NCI-H524 (cell line): ENCODE measurements around the gene MYT1.
"Not testable (repeated sequence)": the region's sequence is repeated elsewhere in the genome, so short reads cannot be mapped to it uniquely, and the experiment has no call there.

ENCODE experiments used
- DNase-seq, 2 experiments: peaks; one replicate each; lab custom pipeline; 2025; lab: John Stamatoyannopoulos, UW

The MYT1 gene

GRCh38 chr20:64169091-64169560, 4.9 kb downstream of the MYT1 start:
- no peak for DNase-seq

DNA sequence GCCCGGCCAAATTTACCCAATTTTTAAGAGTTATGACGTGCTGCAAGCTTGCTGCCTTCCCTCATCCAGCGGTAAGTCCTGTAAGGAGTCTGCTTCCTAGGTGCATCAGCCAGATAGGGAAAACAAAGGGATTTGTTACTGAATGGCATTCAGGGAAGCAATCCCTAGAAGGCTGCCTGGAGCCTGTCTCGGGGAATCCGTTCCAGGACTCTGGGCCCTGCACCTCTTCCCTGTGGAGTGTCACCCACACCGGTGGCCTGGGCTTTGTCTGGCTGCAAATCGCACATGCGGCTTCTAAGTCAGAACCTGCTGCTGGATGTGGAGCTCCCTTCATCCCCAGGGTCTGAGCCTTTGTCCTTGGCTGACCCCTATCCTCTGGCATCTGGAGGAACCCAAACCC, 7.0 kb downstream of the MYT1 start:
- no peak for DNase-seq

- DNase-seq = no peak
Observed at GRCh38 chr20:64173116-64173515, 8.9 kb downstream of the MYT1 start.

DNA sequence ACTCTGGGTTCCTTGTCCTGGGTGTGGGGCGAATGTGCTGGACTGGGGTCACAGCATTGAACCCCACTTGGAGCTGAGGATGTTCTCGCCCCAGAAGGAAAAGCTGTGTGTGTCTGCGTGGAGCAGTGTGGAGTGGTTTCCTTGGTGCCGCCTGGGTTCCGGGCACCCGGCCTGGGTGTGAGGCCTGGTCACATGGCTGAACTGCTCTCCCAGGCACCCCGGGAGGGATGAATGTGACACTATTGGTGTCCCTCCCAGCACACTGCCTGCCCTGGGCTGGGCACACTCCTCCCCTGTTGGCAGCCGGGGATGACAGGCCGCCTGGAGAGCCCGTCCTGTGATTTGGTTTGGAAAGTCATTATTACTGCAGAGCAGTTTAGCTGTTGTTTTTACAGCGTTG, 12.3 kb downstream of the MYT1 start:
- no peak for DNase-seq

- no peak for DNase-seq
Observed at GRCh38 chr20:64176971-64177370, 12.7 kb downstream of the MYT1 start.

DNA sequence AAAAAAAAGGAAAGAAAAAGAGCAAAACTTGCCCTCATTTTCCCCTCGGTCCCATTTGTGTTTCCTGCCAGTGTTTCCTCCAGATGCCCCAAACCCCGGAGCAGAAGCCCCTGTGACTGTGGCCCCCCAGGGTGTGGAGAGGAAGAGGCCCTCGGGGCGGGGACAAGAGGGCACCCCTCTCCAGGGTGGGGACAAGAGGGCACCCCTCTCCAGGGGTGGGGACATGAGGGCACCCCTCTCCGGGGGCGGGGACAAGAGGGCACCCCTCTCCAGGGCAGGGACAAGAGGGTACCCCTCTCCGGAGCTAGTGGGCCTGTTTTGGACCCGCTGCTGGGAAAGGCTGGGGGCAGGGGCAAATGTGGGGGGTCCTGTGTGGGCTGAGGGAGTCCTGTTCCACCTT, 13.1 kb downstream of the MYT1 start:
- DNase-seq = no peak

- DNase-seq = no peak
Observed at GRCh38 chr20:64177787-64178186, 13.5 kb downstream of the MYT1 start.

- not testable (repeated sequence) for DNase-seq
Observed at GRCh38 chr20:64178925-64179324, 14.7 kb downstream of the MYT1 start.

- no peak for DNase-seq
Observed at GRCh38 chr20:64179805-64180204, 15.6 kb downstream of the MYT1 start.

DNA sequence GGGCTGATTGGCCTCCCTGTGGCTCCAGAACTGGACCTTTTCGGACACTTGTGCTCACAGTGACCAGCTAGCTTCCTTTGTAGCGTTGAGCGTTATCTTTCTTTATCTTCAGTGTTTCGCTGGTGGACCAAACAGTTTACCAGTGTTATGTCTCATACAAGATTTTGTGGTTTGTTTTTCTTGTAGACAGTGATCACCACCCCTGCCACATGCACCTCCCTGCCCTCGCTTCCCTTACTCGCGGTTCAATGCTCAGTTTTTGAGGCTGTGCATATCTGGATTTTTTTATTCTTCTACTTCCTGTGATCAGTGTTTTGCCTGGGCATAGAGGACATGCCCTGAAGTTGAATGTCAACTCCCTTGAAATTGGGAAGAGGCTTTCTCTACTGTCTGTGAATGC, 16.4 kb downstream of the MYT1 start:
- no peak for DNase-seq

GRCh38 chr20:64181391-64181790, 17.1 kb downstream of the MYT1 start:
- no peak for DNase-seq

- no peak for DNase-seq
Observed at GRCh38 chr20:64182146-64182865, 18.1 kb downstream of the MYT1 start.

DNA sequence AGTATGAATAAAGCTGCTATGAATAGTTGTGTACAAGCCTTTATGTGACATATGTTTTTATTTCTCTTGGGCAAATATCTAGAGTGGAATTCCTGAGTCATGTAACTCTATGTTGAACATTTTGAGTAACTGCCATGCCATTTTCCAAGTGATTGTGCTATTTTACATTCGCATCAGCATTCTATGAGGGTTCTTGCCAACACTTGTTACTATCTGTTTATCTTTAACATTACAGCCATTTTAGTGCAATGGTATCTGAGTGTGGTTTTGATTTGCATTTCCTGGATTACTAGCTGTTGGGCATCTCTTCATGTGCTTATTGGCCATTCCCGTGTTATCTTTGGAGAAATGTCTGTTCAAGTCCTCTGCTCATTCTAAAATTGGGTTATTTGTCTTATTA, 19.1 kb downstream of the MYT1 start:
- DNase-seq = no peak

GRCh38 chr20:64184795-64185194, 20.5 kb downstream of the MYT1 start:
- no peak for DNase-seq

DNA sequence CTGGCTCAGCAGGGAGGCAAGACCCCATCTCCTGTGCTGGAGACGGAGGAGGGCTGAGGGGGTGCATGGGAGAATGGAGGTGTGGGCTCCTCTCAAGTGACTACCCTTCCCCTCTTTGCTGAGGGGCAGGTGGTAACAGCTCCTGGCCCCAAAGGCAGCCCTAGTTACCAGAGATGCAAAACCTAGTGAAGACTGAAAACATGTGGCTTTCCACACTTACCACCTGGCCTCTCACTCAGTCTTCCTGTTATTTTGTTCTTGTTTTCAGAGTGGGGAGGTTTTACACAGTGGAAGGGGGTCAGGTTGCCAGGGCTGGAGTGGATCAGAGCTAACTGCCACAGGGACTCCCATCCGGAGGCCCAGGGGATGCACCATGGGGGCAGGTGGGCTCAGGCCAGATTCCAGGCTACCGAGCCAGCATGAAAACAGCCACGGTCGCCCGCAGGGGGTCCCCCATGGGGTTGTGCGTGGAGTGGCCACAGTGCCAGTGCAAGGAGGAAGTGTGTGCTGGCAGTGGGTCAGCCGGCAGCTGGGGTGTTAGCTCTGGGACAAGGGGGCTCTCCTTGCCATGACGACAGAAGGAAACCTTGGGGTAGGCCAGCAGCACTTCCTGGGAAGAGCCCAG, 21.1 kb downstream of the MYT1 start:
- DNase-seq = no peak

DNA sequence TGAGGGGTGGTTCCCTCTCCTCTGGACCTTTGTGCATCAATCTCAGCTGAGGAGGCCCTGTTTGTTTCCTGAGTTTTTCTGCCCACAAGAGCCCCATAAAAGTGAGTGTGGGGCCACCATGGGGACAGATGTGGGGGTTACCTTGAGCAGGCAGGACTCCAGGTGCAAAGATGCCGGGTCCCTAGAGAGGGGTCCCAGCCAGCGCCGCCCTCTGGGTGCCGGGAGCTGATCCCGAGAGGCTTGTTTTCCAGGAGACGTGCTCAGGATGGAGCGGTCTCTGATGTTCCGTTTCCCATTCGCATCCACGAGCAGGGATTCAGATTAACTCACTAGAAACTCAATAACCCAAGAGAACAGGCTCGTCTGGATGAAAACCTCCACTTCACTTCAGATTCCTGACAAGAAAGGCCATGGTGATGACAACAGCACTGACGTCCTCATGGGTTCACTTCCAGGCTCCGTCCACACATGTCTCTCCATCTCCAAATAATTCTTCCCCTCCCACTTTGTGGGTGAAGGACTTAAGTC, 21.9 kb downstream of the MYT1 start:
- no peak for DNase-seq

- DNase-seq = not testable (repeated sequence)
Observed at GRCh38 chr20:64187213-64187612, 23.0 kb downstream of the MYT1 start.

- DNase-seq = no peak
Observed at GRCh38 chr20:64188091-64188490, 23.8 kb downstream of the MYT1 start.

DNA sequence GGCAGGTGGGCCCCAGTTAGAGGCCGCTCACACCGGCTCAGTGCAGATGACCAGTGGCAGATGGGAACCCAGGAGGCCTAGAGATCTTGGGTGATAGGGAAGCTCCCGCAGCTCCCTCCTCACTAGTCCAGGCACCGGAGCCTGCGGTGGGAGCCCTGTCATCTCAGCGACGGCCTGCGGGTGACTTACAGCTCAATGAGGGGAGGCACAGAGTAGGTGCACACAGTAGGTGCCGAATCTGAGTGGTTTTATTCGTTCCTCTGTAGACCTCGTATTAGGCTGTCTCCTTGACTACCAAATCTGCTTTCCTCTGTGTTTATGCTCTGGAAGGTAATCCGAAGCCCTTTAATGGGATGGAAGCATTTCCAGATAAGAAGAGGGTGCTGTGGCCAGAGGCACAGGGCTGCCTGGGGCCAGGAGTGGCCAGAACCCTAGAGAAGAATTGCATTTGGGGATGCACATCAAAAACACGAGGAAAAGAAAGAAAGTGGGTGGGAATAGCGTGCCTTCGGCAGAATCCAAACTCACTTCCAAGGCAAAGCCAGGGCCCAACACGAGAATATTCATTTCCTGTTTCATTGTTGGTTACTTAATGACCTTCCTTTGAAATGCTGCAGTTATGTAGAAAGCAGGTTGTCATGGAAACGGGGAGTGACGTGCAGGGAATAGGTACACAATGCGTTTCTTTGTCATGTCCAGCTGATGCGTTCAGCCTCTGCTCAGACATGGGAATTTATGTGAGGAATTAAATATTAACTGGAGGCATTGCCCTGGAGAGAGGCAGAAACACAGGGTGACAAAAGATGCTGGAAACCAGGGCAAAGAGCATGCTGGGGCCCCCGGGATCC, 24.7 kb downstream of the MYT1 start:
- DNase-seq = no peak

DNA sequence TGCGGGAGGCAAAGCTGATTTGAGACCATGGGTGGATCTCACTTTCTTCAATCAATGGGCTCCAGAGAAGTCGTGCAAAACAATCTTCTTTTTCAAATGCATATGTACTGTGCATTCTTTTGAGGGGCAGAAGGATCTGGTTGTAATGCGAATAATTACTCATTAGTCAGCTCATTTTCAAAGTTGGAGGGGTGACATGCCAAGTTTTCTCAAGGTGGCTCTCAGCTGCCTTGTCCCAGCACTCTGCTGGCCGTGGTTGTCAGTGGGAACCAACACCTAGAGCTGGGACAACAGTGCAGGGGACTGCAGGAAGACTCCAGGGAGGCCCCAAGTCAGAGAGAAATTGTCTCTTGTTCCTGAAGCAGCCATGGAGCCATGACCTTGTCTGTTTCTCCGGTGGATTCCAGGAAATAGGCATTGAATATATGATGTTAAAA, 25.3 kb downstream of the MYT1 start:
- no peak for DNase-seq

GRCh38 chr20:64189986-64190385, 25.7 kb downstream of the MYT1 start:
- no peak for DNase-seq

GRCh38 chr20:64191002-64191401, 26.8 kb downstream of the MYT1 start:
- DNase-seq = peak in 1 of 2 experiments; percentile 55

- DNase-seq = no peak
Observed at GRCh38 chr20:64192406-64192805, 28.2 kb downstream of the MYT1 start.
